IPS-15b (cell line): ENCODE data around the gene DOK6.
A peak's percentile ranks its signal among the peaks of the same experiment; 100 is the strongest.
"Not testable (repeated sequence)": the region's sequence is repeated elsewhere in the genome, so short reads cannot be mapped to it uniquely, and the experiment has no call there.

Experiments used
- H3K27me3 ChIP-seq: one replicate; pipeline ENCODE4 v1.6.1; 2013; ENCODE audit warnings: low read length; ENCODE audit not compliant: control insufficient read depth, insufficient read depth
- H3K36me3 ChIP-seq: one replicate; pipeline ENCODE4 v1.6.1; 2013; ENCODE audit warnings: low read length; ENCODE audit not compliant: control insufficient read depth, insufficient read depth
- H3K4me1 ChIP-seq: one replicate; pipeline ENCODE4 v1.6.1; 2013; ENCODE audit warnings: mild to moderate bottlenecking, low read length; ENCODE audit not compliant: control insufficient read depth, insufficient read depth
- H3K4me3 ChIP-seq: one replicate; pipeline ENCODE4 v1.5.1; 2013; ENCODE audit warnings: low read depth, low read length
- H3K9ac ChIP-seq: one replicate; pipeline ENCODE4 v1.6.1; 2013; ENCODE audit warnings: low read depth, mild to moderate bottlenecking, low read length
- H3K9me3 ChIP-seq: one replicate; pipeline ENCODE4 v1.6.1; 2013; ENCODE audit warnings: mild to moderate bottlenecking, low read length; ENCODE audit not compliant: control insufficient read depth, insufficient read depth

Gene DOK6

GRCh38 chr18:69400253-69400975 is at the start of gene DOK6:
Gene DOK6 (plus strand): TSS chr18:69400888.
- Histone ChIP-seq H3K27me3 (peaks cover 55% of the 10 kb centered on the region), H3K36me3 (no peaks in the 10 kb centered on the region), H3K4me3 (peak within 1 kb of the TSS; percentile 79), H3K4me1 (peaks cover 10% of the 10 kb centered on the region), H3K9ac (no peak within 1 kb of the TSS), H3K9me3 (no peaks in the 10 kb centered on the region)

- no peaks in the 10 kb centered on the region for H3K27me3 ChIP-seq
- no peaks in the 10 kb centered on the region for H3K4me1 ChIP-seq
- no peaks in the 10 kb centered on the region for H3K9me3 ChIP-seq
- H3K36me3 ChIP-seq, result no peaks in the 10 kb centered on the region
- no peak overlapping the region for H3K4me3 ChIP-seq
- no peak overlapping the region for H3K9ac ChIP-seq
Measured at GRCh38 chr18:69353023-69353422, 47.7 kb upstream of the DOK6 start.

- Histone ChIP-seq H3K4me3 (no peak overlapping the region), H3K4me1 (no peaks in the 10 kb centered on the region), H3K27me3 (no peaks in the 10 kb centered on the region), H3K9me3 (no peaks in the 10 kb centered on the region), H3K36me3 (no peaks in the 10 kb centered on the region), H3K9ac (no peak overlapping the region)
Measured at GRCh38 chr18:69357590-69357989, 43.1 kb upstream of the DOK6 start.

GRCh38 chr18:69358212-69358895 is 42.3 kb upstream of the DOK6 start:
- Histone ChIP-seq H3K4me1 (no peaks in the 10 kb centered on the region), H3K27me3 (no peaks in the 10 kb centered on the region), H3K9ac (no peak overlapping the region), H3K36me3 (no peaks in the 10 kb centered on the region), H3K4me3 (no peak overlapping the region), H3K9me3 (no peaks in the 10 kb centered on the region)

- not testable (repeated sequence) for H3K9me3 ChIP-seq, H3K9ac ChIP-seq, H3K27me3 ChIP-seq, H3K36me3 ChIP-seq, H3K4me1 ChIP-seq, H3K4me3 ChIP-seq
Measured at GRCh38 chr18:69359768-69360167, 40.9 kb upstream of the DOK6 start.

GRCh38 chr18:69364930-69365329 is 35.8 kb upstream of the DOK6 start:
- no peaks in the 10 kb centered on the region for H3K27me3 ChIP-seq
- H3K36me3 ChIP-seq, result no peaks in the 10 kb centered on the region
- no peaks in the 10 kb centered on the region for H3K4me1 ChIP-seq
- H3K9ac ChIP-seq, result no peak overlapping the region
- H3K9me3 ChIP-seq, result no peaks in the 10 kb centered on the region
- H3K4me3 ChIP-seq, result no peak overlapping the region

GRCh38 chr18:69365658-69366057 is 35.0 kb upstream of the DOK6 start:
- no peaks in the 10 kb centered on the region for H3K4me1 ChIP-seq
- H3K27me3 ChIP-seq, result no peaks in the 10 kb centered on the region
- no peaks in the 10 kb centered on the region for H3K36me3 ChIP-seq
- no peak overlapping the region for H3K9ac ChIP-seq
- no peak overlapping the region for H3K4me3 ChIP-seq
- no peaks in the 10 kb centered on the region for H3K9me3 ChIP-seq

- H3K4me3 ChIP-seq, result no peak overlapping the region
- H3K27me3 ChIP-seq, result no peaks in the 10 kb centered on the region
- no peaks in the 10 kb centered on the region for H3K4me1 ChIP-seq
- no peaks in the 10 kb centered on the region for H3K9me3 ChIP-seq
- no peaks in the 10 kb centered on the region for H3K36me3 ChIP-seq
- no peak overlapping the region for H3K9ac ChIP-seq
Measured at GRCh38 chr18:69367104-69367503, 33.6 kb upstream of the DOK6 start.

- Histone ChIP-seq H3K9me3 (no peaks in the 10 kb centered on the region), H3K4me1 (no peaks in the 10 kb centered on the region), H3K36me3 (no peaks in the 10 kb centered on the region), H3K4me3 (no peak overlapping the region), H3K27me3 (no peaks in the 10 kb centered on the region), H3K9ac (no peak overlapping the region)
Measured at GRCh38 chr18:69371729-69372128, 29.0 kb upstream of the DOK6 start.

- Histone ChIP-seq H3K4me1 (no peaks in the 10 kb centered on the region), H3K36me3 (no peaks in the 10 kb centered on the region), H3K9me3 (no peaks in the 10 kb centered on the region), H3K4me3 (no peak overlapping the region), H3K9ac (no peak overlapping the region), H3K27me3 (no peaks in the 10 kb centered on the region)
Measured at GRCh38 chr18:69380324-69380723, 20.4 kb upstream of the DOK6 start.

- Histone ChIP-seq H3K9me3 (no peaks in the 10 kb centered on the region), H3K4me1 (no peaks in the 10 kb centered on the region), H3K4me3 (no peak overlapping the region), H3K9ac (no peak overlapping the region), H3K36me3 (no peaks in the 10 kb centered on the region), H3K27me3 (no peaks in the 10 kb centered on the region)
Measured at GRCh38 chr18:69383186-69383585, 17.5 kb upstream of the DOK6 start.

- H3K9me3 ChIP-seq, result no peaks in the 10 kb centered on the region
- H3K36me3 ChIP-seq, result no peaks in the 10 kb centered on the region
- no peaks in the 10 kb centered on the region for H3K27me3 ChIP-seq
- no peak overlapping the region for H3K4me3 ChIP-seq
- no peak overlapping the region for H3K9ac ChIP-seq
- H3K4me1 ChIP-seq, result no peaks in the 10 kb centered on the region
Measured at GRCh38 chr18:69387186-69387585, 13.5 kb upstream of the DOK6 start.
